ENCODE measurements around the gene MTERF2. TPM values are rescaled to one million over a fixed set of nuclear protein-coding genes. Genes with fewer than 3 reads are reported as not detected.

The MTERF2 gene
- total RNA-seq, 2 experiments from 2014 or later = 5.6 to 5.7 TPM

DNA sequence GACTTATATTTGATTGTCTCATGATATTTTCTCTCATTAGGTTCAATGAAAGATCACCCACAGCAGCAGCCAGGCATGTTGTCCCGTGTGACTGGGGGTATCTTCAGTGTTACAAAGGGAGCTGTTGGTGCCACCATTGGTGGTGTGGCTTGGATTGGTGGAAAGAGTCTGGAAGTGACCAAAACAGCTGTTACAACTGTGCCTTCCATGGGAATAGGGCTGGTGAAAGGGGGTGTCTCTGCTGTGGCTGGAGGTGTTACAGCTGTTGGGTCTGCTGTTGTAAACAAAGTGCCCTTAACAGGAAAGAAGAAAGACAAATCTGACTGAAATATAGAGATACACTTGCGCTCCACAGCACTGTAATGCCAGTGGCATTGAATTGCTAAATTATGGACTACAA lies 15.9 kb downstream of the MTERF2 start:
- CTCF ChIA-PET = no interaction called here
- H3K27ac Mint-ChIP-seq = no peak overlapping the region
- POLR2A ChIA-PET = no interaction called here

DNA sequence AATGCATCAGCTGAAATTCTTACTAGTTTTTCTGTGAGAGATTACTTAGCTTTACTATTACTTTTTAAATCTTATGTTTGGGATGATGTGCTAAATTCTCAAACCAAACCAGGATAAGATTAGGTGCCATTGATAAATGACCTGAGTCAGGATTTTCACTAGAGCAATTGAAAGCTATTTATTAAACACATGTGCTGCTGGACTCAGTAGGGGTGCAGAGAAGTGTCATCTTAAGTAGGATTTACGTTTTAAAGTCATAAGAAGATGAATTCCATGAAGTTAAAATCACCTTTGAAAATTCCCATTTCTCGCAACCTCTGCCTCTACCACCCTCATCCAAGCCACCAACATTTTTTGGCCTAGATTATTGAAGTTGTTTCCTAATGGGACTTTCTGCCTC lies 22.4 kb downstream of the MTERF2 start:
- Mint-ChIP-seq H3K4me3 (no peak overlapping the region), H3K27me3 (no peaks in the 10 kb centered on the region), H3K9me3 (no peaks in the 10 kb centered on the region), H3K36me3 (peaks cover 25% of the 10 kb centered on the region), H3K4me1 (ENCODE audit: low read depth) (peaks cover 8% of the 10 kb centered on the region), H3K27ac (no peak overlapping the region)
- intact Hi-C loops (cut with micrococcal nuclease) = no loop called here
- no peak for DNase-seq
- ChIA-PET CTCF (interaction anchor here (1.5 kb wide), 1 partner anchor 9 kb away, joined by 3 read pairs; the partner anchor contains the start of gene TMEM263), POLR2A (no interaction called here)

More for the DNA sequence above, 15.9 kb downstream of the MTERF2 start:
- H3K9me3 Mint-ChIP-seq = no peaks in the 10 kb centered on the region
- DNase-seq = no peak
- peaks cover 11% of the 10 kb centered on the region for H3K4me1 Mint-ChIP-seq (ENCODE audit: low read depth)
- intact Hi-C loops (cut with micrococcal nuclease) = no loop called here
- H3K36me3 Mint-ChIP-seq = peaks cover 27% of the 10 kb centered on the region
- no peak overlapping the region for H3K4me3 Mint-ChIP-seq
- H3K27me3 Mint-ChIP-seq = no peaks in the 10 kb centered on the region

- Mint-ChIP-seq H3K4me1 (ENCODE audit: low read depth) (peaks cover 19% of the 10 kb centered on the region), H3K9me3 (no peaks in the 10 kb centered on the region), H3K27me3 (no peaks in the 10 kb centered on the region), H3K36me3 (peaks cover 18% of the 10 kb centered on the region), H3K4me3 (no peak overlapping the region), H3K27ac (no peak overlapping the region)
- CTCF ChIA-PET = no interaction called here
- DNase-seq = no peak
- intact Hi-C loops (cut with micrococcal nuclease) = no loop called here
- POLR2A ChIA-PET = no interaction called here
These were observed 24.7 kb downstream of the MTERF2 start for GRCh38 chr12:106962286-106962685.

DNA sequence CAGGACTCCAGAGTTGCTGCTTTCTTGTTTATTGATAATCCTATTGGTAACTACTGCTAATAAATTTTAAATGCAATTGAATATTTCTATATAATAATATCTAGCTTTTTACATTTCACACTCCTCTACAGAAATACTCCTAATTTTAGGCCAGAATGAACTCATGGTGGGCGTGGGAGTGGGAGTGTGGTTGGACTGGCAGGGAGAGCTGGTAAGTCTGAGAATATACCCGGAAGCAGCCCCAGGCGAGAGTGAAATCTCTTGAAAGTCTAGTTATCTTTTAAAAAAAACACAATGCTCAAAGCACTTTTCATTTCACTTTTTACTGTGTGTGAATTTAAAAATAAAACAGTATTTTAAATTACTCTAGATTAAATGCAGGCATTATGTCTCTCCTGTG lies 26.5 kb downstream of the MTERF2 start:
- Mint-ChIP-seq H3K27ac (no peak overlapping the region), H3K4me3 (no peak overlapping the region), H3K4me1 (ENCODE audit: low read depth) (peaks cover 21% of the 10 kb centered on the region), H3K36me3 (peaks cover 12% of the 10 kb centered on the region), H3K27me3 (no peaks in the 10 kb centered on the region), H3K9me3 (no peaks in the 10 kb centered on the region)
- POLR2A ChIA-PET = no interaction called here
- DNase-seq = no peak
- CTCF ChIA-PET = no interaction called here
- intact Hi-C loops (cut with micrococcal nuclease) = no loop called here

DNA sequence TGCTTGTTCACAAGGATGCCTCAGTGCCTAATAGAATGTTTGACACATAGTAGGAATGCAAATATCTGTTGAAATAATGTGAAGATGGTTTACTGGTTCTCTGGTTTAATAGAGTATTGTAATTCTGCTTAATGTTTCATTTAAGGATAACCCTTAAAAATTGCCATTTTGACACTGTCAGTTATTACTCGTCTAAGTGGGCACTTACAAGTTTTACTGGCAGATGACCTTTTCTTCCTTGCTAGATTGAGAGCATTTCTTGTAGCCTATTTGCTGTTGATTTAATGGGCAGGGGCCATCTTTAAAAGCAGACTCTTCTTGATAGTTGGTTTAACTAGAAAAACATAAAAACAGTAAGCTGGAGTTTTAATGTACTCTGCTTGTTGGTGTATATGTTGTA lies 29.4 kb downstream of the MTERF2 start:
- intact Hi-C loops (cut with micrococcal nuclease) = loop anchor here (2.0 kb wide), 1 partner anchor 69 kb away; no protein-coding TSS in a partner anchor
- no peaks in the 10 kb centered on the region for H3K27me3 Mint-ChIP-seq
- POLR2A ChIA-PET = no interaction called here
- peaks cover 24% of the 10 kb centered on the region for H3K4me1 Mint-ChIP-seq (ENCODE audit: low read depth)
- H3K9me3 Mint-ChIP-seq = no peaks in the 10 kb centered on the region
- DNase-seq = no peak
- H3K27ac Mint-ChIP-seq = no peak overlapping the region
- H3K36me3 Mint-ChIP-seq = peaks cover 8% of the 10 kb centered on the region
- peak overlapping the region; percentile 96 for H3K4me3 Mint-ChIP-seq
- CTCF ChIA-PET = interaction anchor here (0.7 kb wide), 1 partner anchor 116 kb away, joined by 4 read pairs; no protein-coding TSS in a partner anchor

- peak overlapping the region; percentile 96 for H3K4me3 Mint-ChIP-seq
- H3K27me3 Mint-ChIP-seq = no peaks in the 10 kb centered on the region
- no peaks in the 10 kb centered on the region for H3K9me3 Mint-ChIP-seq
- peaks cover 21% of the 10 kb centered on the region for H3K4me1 Mint-ChIP-seq (ENCODE audit: low read depth)
- peak overlapping the region; percentile 86 for H3K27ac Mint-ChIP-seq
- POLR2A ChIA-PET = interaction anchor here (0.9 to 1.5 kb wide), 5 partner anchors 28 to 705 kb away, joined by 3 to 10 read pairs (median 3); partner anchors contain the start of gene MTERF2
- intact Hi-C loops (cut with micrococcal nuclease) = loop anchor here (1.0 to 2.0 kb wide), 3 partner anchors 31 to 182 kb away; partner anchors contain the start of genes MTERF2 and RIC8B
- peak; percentile 72 for DNase-seq
- peaks cover 8% of the 10 kb centered on the region for H3K36me3 Mint-ChIP-seq
- CTCF ChIA-PET = interaction anchor here (0.8 to 3.1 kb wide), 4 partner anchors 8 to 598 kb away, joined by 3 to 11 read pairs (median 6); partner anchors contain the start of gene POLR3B
These were observed 30.8 kb downstream of the MTERF2 start for GRCh38 chr12:106956048-106956578.

DNA sequence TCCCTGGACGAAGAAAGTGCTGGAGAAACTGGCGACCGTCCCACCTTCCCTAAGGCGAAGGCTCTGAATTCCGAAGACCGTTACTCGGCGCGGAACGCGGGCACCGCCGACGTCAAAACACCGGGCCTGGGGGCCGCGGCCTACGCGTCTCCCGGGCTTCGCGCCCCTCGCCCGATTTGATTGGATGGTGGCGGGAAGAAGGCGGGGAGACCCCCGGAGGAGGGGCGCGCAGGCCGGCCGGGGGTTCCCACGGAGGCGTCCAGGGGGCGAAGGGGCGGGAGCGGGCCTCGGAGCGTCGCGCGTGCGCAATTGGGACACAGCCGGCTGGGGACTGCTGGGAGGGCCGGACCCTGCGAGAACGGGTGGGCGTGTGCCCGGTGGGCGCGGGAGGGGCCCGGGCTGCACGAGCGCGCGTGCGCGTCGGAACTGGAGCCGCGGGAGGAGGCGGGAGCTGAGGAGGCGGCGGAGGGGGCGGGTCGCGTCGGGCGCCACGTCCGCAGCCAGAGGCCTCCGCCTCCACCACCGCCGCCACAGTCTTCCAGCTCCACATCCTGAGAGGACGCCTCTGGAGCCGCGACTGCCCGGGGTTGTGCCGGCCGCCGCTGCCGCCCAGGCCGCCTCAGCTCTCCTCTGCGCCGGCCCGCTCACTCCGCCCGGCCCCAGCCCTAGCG lies 31.4 kb downstream of the MTERF2 start, which contains the start of gene TMEM263:
Gene TMEM263 (plus strand): TSS at position 531 of the 671 bp plus-strand sequence. CDS start 11,210 bp downstream, outside the sequence.
- intact Hi-C loops (cut with micrococcal nuclease) = loop anchor here (1.0 to 2.0 kb wide), 5 partner anchors 32 to 598 kb away; partner anchors contain the start of genes CRY1, MTERF2, POLR3B and RIC8B
- ChIA-PET POLR2A (interaction anchor here (0.9 to 1.5 kb wide), 4 partner anchors 31 to 704 kb away, joined by 3 to 10 read pairs (median 3); partner anchors contain the start of gene MTERF2), CTCF (interaction anchor here (0.6 to 3.1 kb wide), 6 partner anchors 9 to 597 kb away, joined by 3 to 11 read pairs (median 4); partner anchors contain the start of gene POLR3B)
- H3K4me1 Mint-ChIP-seq (ENCODE audit: low read depth) = peaks cover 16% of the 10 kb centered on the region
- no peaks in the 10 kb centered on the region for H3K27me3 Mint-ChIP-seq
- H3K4me3 Mint-ChIP-seq = peak within 1 kb of the TSS; percentile 96
- H3K36me3 Mint-ChIP-seq = peaks cover 6% of the 10 kb centered on the region
- H3K9me3 Mint-ChIP-seq = no peaks in the 10 kb centered on the region
- peak within 1 kb of the TSS; percentile 86 for H3K27ac Mint-ChIP-seq
- DNase-seq = peak; percentile 94

DNA sequence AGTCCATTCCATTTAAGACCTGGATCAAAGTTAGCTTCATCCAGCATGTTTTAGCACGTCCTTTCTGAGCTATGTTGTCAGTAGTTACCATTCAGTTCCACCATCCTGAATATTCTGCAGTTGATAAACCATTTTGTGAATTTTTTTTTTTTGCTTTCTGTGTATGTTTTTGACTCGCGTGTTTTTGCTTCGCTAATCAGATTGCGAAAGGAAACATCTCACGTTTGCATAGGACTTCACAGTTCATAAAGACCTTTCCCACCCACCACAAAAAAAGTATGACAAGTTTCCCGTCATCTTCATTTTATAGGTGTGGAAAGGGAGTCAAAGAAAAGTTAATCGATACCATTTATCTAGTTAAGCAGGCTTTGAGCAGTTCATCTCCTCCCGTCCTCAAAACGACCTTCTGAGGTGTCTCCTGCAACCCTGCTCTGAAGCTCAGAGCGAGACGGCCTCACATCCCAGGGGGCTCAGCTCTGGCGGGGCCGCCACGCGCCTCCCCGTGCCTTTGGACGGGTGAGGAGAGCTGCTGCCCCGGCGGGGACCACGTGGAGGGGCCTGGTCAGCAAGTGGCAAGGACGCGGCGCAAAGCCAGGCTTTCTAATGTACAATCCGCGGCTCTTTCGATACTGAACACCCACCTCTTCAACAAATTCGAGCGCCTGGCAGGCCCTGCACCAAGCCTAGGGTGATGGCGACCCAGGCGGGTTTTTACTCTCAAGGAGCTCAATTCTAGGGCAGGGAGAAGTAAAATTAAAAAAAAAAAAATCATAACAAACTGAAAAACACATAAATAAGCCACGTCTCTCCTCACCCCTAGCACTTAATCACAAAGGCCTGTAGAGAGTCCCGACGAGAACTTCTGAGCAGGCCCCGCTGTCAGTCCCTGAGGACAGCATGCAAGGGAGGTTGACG lies 32.2 kb downstream of the MTERF2 start:
- Mint-ChIP-seq H3K4me1 (ENCODE audit: low read depth) (peaks cover 16% of the 10 kb centered on the region), H3K36me3 (peaks cover 6% of the 10 kb centered on the region), H3K27me3 (no peaks in the 10 kb centered on the region), H3K27ac (peak overlapping the region; percentile 83), H3K9me3 (peaks cover 3% of the 10 kb centered on the region), H3K4me3 (peak overlapping the region; percentile 96)
- no peak for DNase-seq
- intact Hi-C loops (cut with micrococcal nuclease) = loop anchor here (1.0 kb wide), 2 partner anchors 139 to 597 kb away; partner anchors contain the start of genes CRY1 and POLR3B
- ChIA-PET CTCF (interaction anchor here (0.7 to 3.1 kb wide), 5 partner anchors 15 to 597 kb away, joined by 3 to 11 read pairs (median 5); partner anchors contain the start of gene POLR3B), POLR2A (interaction anchor here (0.7 to 1.0 kb wide), 3 partner anchors 53 to 703 kb away, joined by 3 read pairs; no protein-coding TSS in a partner anchor)

- ChIA-PET POLR2A (interaction anchor here (0.7 to 0.9 kb wide), 2 partner anchors 54 to 108 kb away, joined by 3 read pairs; no protein-coding TSS in a partner anchor), CTCF (interaction anchor here (0.7 to 3.1 kb wide), 3 partner anchors 97 to 595 kb away, joined by 3 to 11 read pairs (median 8); partner anchors contain the start of gene POLR3B)
- Mint-ChIP-seq H3K27me3 (no peaks in the 10 kb centered on the region), H3K27ac (no peak overlapping the region), H3K4me3 (peak overlapping the region; percentile 10), H3K9me3 (peaks cover 14% of the 10 kb centered on the region), H3K36me3 (peaks cover 7% of the 10 kb centered on the region), H3K4me1 (ENCODE audit: low read depth) (peaks cover 15% of the 10 kb centered on the region)
- DNase-seq = no peak
- intact Hi-C loops (cut with micrococcal nuclease) = no loop called here
These were observed 33.3 kb downstream of the MTERF2 start for GRCh38 chr12:106953352-106954250.

- peaks cover 14% of the 10 kb centered on the region for H3K9me3 Mint-ChIP-seq
- no peak for DNase-seq
- POLR2A ChIA-PET = no interaction called here
- intact Hi-C loops (cut with micrococcal nuclease) = no loop called here
- H3K27ac Mint-ChIP-seq = no peak overlapping the region
- CTCF ChIA-PET = no interaction called here
- peaks cover 3% of the 10 kb centered on the region for H3K4me1 Mint-ChIP-seq (ENCODE audit: low read depth)
- H3K36me3 Mint-ChIP-seq = peaks cover 5% of the 10 kb centered on the region
- H3K4me3 Mint-ChIP-seq = no peak overlapping the region
- no peaks in the 10 kb centered on the region for H3K27me3 Mint-ChIP-seq
These were observed 36.4 kb downstream of the MTERF2 start for GRCh38 chr12:106950591-106950990.

- intact Hi-C loops (cut with micrococcal nuclease) = no loop called here
- Mint-ChIP-seq H3K27me3 (no peaks in the 10 kb centered on the region), H3K27ac (no peak overlapping the region), H3K4me1 (ENCODE audit: low read depth) (no peaks in the 10 kb centered on the region), H3K4me3 (no peak overlapping the region), H3K36me3 (peaks cover 3% of the 10 kb centered on the region), H3K9me3 (peaks cover 14% of the 10 kb centered on the region)
- DNase-seq = no peak
- ChIA-PET CTCF (no interaction called here), POLR2A (no interaction called here)
These were observed 39.5 kb downstream of the MTERF2 start for GRCh38 chr12:106947461-106947860.

Data from activated CD4-positive, alpha-beta memory T cell treated with anti-CD3 and anti-CD28 coated beads for 36 hours (primary cell).